ENCODE data around the gene NDUFA3. TPM values are rescaled to one million over a fixed set of nuclear protein-coding genes. Genes with fewer than 3 reads are reported as not detected.

The NDUFA3 gene
- total and polyA plus RNA-seq, 2 donors: 11.3 to 155 TPM

GRCh38 chr19:54154603-54155345, 52.1 kb downstream of the NDUFA3 start:
- H3K36me3 ChIP-seq (ENCODE audit: insufficient read depth): peaks cover 15% of the 10 kb centered on the region
- WGBS: 73% methylated on average over 18 of the region's 18 CpGs
- no peak for DNase-seq (ENCODE audit: extremely low spot score)
- no peak overlapping the region for H3K27ac ChIP-seq (ENCODE audit: low read depth)
- no peak overlapping the region for H3K4me3 ChIP-seq (ENCODE audit: low read depth, low read length)
- H3K4me1 ChIP-seq (ENCODE audit: insufficient read depth): no peaks in the 10 kb centered on the region

GRCh38 chr19:54155694-54156093, 53.0 kb downstream of the NDUFA3 start:
- Histone ChIP-seq H3K4me1 (ENCODE audit: insufficient read depth) (no peaks in the 10 kb centered on the region), H3K4me3 (ENCODE audit: low read depth, low read length) (no peak overlapping the region), H3K27ac (ENCODE audit: low read depth) (no peak overlapping the region), H3K36me3 (ENCODE audit: insufficient read depth) (peaks cover 12% of the 10 kb centered on the region)
- WGBS: 65% methylated on average over 19 of the region's 19 CpGs
- no peak for DNase-seq (ENCODE audit: extremely low spot score)

- H3K36me3 ChIP-seq (ENCODE audit: insufficient read depth): peaks cover 12% of the 10 kb centered on the region
- no peak for DNase-seq (ENCODE audit: extremely low spot score)
- WGBS: 77% methylated on average over 11 of the region's 11 CpGs
- no peaks in the 10 kb centered on the region for H3K4me1 ChIP-seq (ENCODE audit: insufficient read depth)
- H3K27ac ChIP-seq (ENCODE audit: low read depth): no peak overlapping the region
- H3K4me3 ChIP-seq (ENCODE audit: low read depth, low read length): no peak overlapping the region
These were observed 53.8 kb downstream of the NDUFA3 start for GRCh38 chr19:54156490-54156889.

- Histone ChIP-seq H3K4me1 (ENCODE audit: insufficient read depth) (no peaks in the 10 kb centered on the region), H3K36me3 (ENCODE audit: insufficient read depth) (peaks cover 12% of the 10 kb centered on the region), H3K27ac (ENCODE audit: low read depth) (no peak overlapping the region), H3K4me3 (ENCODE audit: low read depth, low read length) (no peak overlapping the region)
- no peak for DNase-seq (ENCODE audit: extremely low spot score)
- 91% methylated on average over 3 of the region's 3 CpGs for WGBS
These were observed 54.3 kb downstream of the NDUFA3 start for GRCh38 chr19:54156953-54157352.

Other genes starting within 250 kb of the NDUFA3 start
- gene MYADM, start 235.0 kb upstream of the NDUFA3 start, total RNA-seq: 31.9 TPM
- gene MYADM, start 235.0 kb upstream of the NDUFA3 start, polyA plus RNA-seq: 271 TPM
- gene PRKCG, start 220.7 kb upstream of the NDUFA3 start, total RNA-seq: 0.32 TPM
- 0.03 TPM for gene PRKCG, start 220.7 kb upstream of the NDUFA3 start, polyA plus RNA-seq
- gene CACNG7, start 193.6 kb upstream of the NDUFA3 start, total RNA-seq: 0.26 TPM
- gene CACNG7, start 193.6 kb upstream of the NDUFA3 start, polyA plus RNA-seq: 0.09 TPM
- gene CACNG8, start 139.9 kb upstream of the NDUFA3 start, total RNA-seq: 0.11 TPM
- 0.08 TPM for gene CACNG8, start 139.9 kb upstream of the NDUFA3 start, polyA plus RNA-seq
- 1.3 TPM for gene CACNG6, start 111.2 kb upstream of the NDUFA3 start, total RNA-seq
- not detected for gene CACNG6, start 111.2 kb upstream of the NDUFA3 start, polyA plus RNA-seq
- gene VSTM1, start 39.0 kb upstream of the NDUFA3 start, total RNA-seq: not detected
- not detected for gene VSTM1, start 39.0 kb upstream of the NDUFA3 start, polyA plus RNA-seq
- not detected for gene TARM1, start 21.5 kb upstream of the NDUFA3 start, total RNA-seq
- not detected for gene TARM1, start 21.5 kb upstream of the NDUFA3 start, polyA plus RNA-seq
- gene OSCAR, start 2.1 kb upstream of the NDUFA3 start, total RNA-seq: 0.21 TPM
- gene OSCAR, start 2.1 kb upstream of the NDUFA3 start, polyA plus RNA-seq: 2.3 TPM
- gene TFPT, start 12.8 kb downstream of the NDUFA3 start, total RNA-seq: 4.0 TPM
- 22.8 TPM for gene TFPT, start 12.8 kb downstream of the NDUFA3 start, polyA plus RNA-seq
- gene PRPF31, start 12.9 kb downstream of the NDUFA3 start, total RNA-seq: 22.5 TPM
- gene PRPF31, start 12.9 kb downstream of the NDUFA3 start, polyA plus RNA-seq: 67.7 TPM
- gene CNOT3, start 34.9 kb downstream of the NDUFA3 start, total RNA-seq: 11.6 TPM
- 35.8 TPM for gene CNOT3, start 34.9 kb downstream of the NDUFA3 start, polyA plus RNA-seq
- gene LENG1, start 56.9 kb downstream of the NDUFA3 start, total RNA-seq: 3.8 TPM
- 14.0 TPM for gene LENG1, start 56.9 kb downstream of the NDUFA3 start, polyA plus RNA-seq
- 15.4 TPM for gene TMC4, start 70.3 kb downstream of the NDUFA3 start, total RNA-seq
- gene TMC4, start 70.3 kb downstream of the NDUFA3 start, polyA plus RNA-seq: 16.0 TPM
- 22.9 TPM for gene MBOAT7, start 86.7 kb downstream of the NDUFA3 start, total RNA-seq
- 69.7 TPM for gene MBOAT7, start 86.7 kb downstream of the NDUFA3 start, polyA plus RNA-seq
- gene TSEN34, start 88.5 kb downstream of the NDUFA3 start, total RNA-seq: 31.1 TPM
- gene TSEN34, start 88.5 kb downstream of the NDUFA3 start, polyA plus RNA-seq: 81.4 TPM
- gene RPS9, start 98.0 kb downstream of the NDUFA3 start, total RNA-seq: 2,561 TPM
- gene RPS9, start 98.0 kb downstream of the NDUFA3 start, polyA plus RNA-seq: 3,100 TPM
- gene LILRB3, start 120.2 kb downstream of the NDUFA3 start, total RNA-seq: 2.9 TPM
- gene LILRB3, start 120.2 kb downstream of the NDUFA3 start, polyA plus RNA-seq: 7.2 TPM
- 0.95 TPM for gene LILRA6, start 139.9 kb downstream of the NDUFA3 start, total RNA-seq
- gene LILRA6, start 139.9 kb downstream of the NDUFA3 start, polyA plus RNA-seq: 3.4 TPM
- gene LILRB5, start 154.4 kb downstream of the NDUFA3 start, total RNA-seq: 4.2 TPM
- 5.6 TPM for gene LILRB5, start 154.4 kb downstream of the NDUFA3 start, polyA plus RNA-seq
- gene LILRB2, start 178.3 kb downstream of the NDUFA3 start, total RNA-seq: 1.3 TPM
- 6.2 TPM for gene LILRB2, start 178.3 kb downstream of the NDUFA3 start, polyA plus RNA-seq
- 1.3 TPM for gene LILRA5, start 210.3 kb downstream of the NDUFA3 start, total RNA-seq
- 7.3 TPM for gene LILRA5, start 210.3 kb downstream of the NDUFA3 start, polyA plus RNA-seq
- not detected for gene LILRA4, start 236.3 kb downstream of the NDUFA3 start, total RNA-seq
- gene LILRA4, start 236.3 kb downstream of the NDUFA3 start, polyA plus RNA-seq: not detected